SH-SY5Y (cell line): ENCODE measurements around the gene RET.

Source experiments
- GATA2 ChIP-seq: IDR thresholded peaks from 2 replicates; pipeline ENCODE4 v1.6.1; 2011; ENCODE audit warnings: mild to moderate bottlenecking, low read depth, low read length
- GATA3 ChIP-seq: IDR thresholded peaks from 2 replicates; pipeline ENCODE4 v1.6.1; 2011; ENCODE audit warnings: low read depth, mild to moderate bottlenecking, low read length, moderate library complexity

The RET gene

GRCh38 chr10:43050011-43050410 lies 26.9 kb upstream of the RET start:
- TF ChIP-seq GATA3 (no peak), GATA2 (no peak)

DNA sequence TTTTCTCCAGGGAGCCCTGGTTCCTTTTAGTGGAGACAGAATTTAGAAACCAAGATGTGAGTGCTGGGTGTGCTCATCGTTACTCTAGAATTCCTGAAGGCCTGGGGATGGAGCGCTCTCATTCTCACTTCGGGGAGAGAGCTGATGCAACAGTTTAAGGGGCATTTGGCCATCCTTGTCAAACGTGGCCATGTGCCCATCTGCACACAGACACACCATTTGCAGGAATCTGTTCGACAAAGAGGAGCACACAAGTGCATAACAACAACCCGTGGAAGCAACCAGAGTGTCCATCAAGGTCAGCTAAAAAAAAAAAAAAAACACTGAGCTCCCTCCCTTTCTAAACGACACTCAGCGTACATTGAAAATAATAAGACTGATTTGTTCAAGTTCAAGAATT lies 23.0 kb upstream of the RET start:
- TF ChIP-seq GATA2 (no peak), GATA3 (no peak)

- TF ChIP-seq GATA3 (no peak), GATA2 (no peak)
Observed at GRCh38 chr10:43054593-43054992, 22.3 kb upstream of the RET start.

DNA sequence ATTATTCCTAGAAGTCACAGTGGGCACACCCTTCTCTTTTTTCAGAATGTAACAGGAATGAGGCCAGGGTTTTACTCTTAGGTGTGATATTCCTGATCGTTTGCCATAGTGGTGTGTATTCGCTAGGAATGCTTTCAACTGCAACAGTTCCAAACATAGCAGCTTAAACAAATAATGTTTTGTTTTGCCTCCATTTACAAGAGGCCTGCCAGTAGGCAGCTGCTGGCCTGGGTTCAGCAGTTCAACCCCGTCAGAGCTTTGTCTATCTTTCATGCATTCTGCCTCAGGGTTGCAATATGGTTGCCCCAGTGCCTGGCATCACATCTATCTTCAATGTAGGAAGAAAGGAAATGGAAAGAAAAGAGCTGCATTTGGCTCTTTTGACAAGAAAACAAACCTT lies 21.7 kb upstream of the RET start:
- no peak for TF ChIP-seq GATA2
- no peak for TF ChIP-seq GATA3

- peak; percentile 99 for TF ChIP-seq GATA2
- TF ChIP-seq GATA3 = peak; percentile 95; the same call in 1 of the 2 replicates
Observed at GRCh38 chr10:43055991-43056567, 20.8 kb upstream of the RET start.

DNA sequence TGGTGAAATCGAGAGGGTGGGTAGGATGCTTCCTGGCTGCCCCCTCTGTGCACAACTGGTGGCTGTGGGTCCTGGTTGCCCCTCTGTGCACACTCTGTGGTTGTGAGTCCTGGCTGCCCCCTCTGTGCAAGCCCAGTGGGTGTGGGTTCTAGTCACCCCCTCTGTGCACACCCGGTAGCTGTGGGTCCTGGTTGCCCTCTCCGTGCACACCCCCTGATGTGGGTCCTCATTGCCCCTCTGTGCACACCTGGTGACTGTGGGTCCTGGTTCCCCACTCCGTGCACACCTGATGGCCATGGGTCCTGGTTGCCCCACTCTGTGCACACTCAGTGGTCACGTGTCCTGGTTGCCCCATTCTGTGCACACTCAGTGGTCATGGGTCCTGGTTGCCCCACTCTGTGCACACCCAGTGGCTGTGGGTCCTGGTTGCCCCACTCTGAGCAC lies 20.3 kb upstream of the RET start:
- TF ChIP-seq GATA2 = no peak
- TF ChIP-seq GATA3 = no peak

- TF ChIP-seq GATA3 (no peak), GATA2 (peak; percentile 68)
Observed at GRCh38 chr10:43057231-43057711, 19.6 kb upstream of the RET start.

DNA sequence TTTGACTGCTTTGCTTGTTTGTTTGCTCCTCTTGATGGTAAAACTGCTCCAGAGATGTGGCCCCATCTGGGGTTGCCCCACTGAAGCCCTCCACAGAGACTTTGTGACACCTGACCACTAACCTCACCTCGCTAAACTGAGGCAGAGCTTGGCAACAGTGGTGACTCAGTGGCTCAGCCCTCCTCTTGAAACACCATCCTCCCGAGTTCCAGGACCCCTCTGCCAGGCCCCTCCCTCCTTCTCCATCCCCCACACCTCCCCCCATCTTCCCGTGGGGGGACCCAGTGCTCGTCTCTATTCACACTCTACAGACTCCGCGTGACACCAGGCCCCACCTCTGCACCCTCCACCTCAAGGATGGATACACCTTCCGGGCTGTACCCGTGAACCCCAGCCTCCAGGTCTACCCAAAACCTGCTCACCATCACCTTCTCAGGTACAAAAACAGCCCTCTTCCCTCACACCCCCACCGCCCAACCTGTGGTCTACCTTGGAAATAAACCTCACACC lies 19.0 kb upstream of the RET start:
- TF ChIP-seq GATA2 (no peak), GATA3 (no peak)

DNA sequence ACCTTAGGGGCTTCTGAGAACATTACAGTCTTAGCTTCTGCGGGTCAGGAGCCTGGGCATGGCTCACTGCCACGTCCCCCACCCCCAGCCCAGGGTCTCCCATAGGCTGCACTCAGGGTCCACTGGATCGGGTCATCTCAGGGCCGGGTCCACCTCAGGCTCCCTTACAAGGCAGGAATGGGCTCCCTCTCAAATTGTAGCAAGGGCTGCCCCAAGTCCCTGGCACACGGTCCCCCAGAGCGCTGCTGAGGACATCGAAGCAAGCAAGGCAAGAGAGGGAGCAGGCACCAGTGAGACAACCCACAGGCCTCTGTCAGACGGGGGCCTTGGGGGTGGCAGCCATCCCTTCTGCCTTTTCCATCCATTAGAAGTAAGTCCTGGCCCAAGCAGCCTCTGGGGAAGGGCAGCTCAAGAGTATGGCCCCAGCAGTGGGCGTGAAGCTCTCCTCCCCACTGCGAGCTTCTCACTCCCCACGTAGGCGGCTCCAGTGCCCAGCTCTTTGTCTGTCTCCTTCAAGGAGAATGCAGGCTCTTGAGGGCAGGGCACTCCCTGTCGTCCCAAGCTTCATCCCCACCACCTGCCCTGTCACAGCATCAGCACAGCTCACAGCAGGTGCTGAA lies 18.0 kb upstream of the RET start:
- TF ChIP-seq GATA2 (no peak), GATA3 (no peak)

- TF ChIP-seq GATA3 (no peak), GATA2 (no peak)
Observed at GRCh38 chr10:43059336-43059720, 17.5 kb upstream of the RET start.

DNA sequence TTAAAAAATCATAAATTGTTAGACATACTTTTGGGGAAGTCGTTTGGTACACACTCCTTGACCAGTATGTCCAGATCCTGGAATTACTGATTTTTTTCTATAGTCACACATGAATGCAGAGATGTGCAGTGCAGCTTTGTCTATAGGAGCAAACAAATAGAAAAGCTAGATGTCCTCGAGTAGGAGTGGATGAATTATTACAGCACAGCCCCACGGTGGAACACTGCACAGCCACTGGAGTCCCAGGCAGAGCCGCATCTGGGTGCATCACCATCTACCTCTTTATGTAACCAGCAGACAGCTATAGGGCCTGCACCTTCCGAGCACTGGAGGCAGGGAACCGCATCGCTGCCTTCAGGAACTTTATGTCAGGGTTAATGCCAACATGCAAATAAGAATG lies 17.0 kb upstream of the RET start:
- TF ChIP-seq GATA3 (no peak), GATA2 (no peak)

DNA sequence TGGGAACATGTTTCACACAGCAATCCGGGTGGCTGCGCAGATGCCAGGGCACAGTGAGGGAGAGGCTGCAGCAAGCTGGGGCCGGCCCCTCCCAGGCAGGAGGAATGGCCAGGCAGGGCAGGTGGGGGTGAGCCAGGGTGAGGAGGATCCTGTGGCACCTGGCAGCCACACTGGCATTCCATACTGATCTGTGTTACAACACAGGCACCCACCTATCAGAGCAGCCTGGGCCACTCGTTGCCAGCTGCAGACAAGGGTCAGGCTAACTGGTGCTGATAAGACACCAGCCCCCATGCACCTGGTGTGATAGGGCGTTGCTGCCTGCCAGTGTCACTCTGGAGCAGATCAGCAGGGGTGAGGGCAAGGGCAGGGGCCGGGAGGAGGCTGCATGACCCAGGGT lies 16.6 kb upstream of the RET start:
- TF ChIP-seq GATA3 = no peak
- TF ChIP-seq GATA2 = peak; percentile 87

- TF ChIP-seq GATA2 (no peak), GATA3 (no peak)
Observed at GRCh38 chr10:43061331-43061730, 15.5 kb upstream of the RET start.

GRCh38 chr10:43061760-43062159 lies 15.1 kb upstream of the RET start:
- no peak for TF ChIP-seq GATA3
- no peak for TF ChIP-seq GATA2
